ENCODE data around the gene KCTD14.

- TF ChIP-seq POLR2A (IDR thresholded peaks at IDR 0.05) (no peak), CTCF (IDR thresholded peaks at IDR 0.05) (no peak)
Measured at GRCh38 chr11:78019808-78020207, 3.3 kb downstream of the KCTD14 start.
